Adipocyte (in vitro differentiated cells): ENCODE data around the gene UCK2.
"Not testable (repeated sequence)": the region's sequence is repeated elsewhere in the genome, so short reads cannot be mapped to it uniquely, and the experiment has no call there.

Source experiments
- DNase-seq: peaks from one replicate; pipeline ENCODE4 v3.0.0-alpha.2; 2015; ENCODE audit warnings: low read depth
- H3K27me3 ChIP-seq: replicated peaks from 2 replicates; pipeline ENCODE4 v1.7.0; 2013; ENCODE audit warnings: mild to moderate bottlenecking, low read length, moderate library complexity; ENCODE audit not compliant: control insufficient read depth, insufficient read depth
- H3K36me3 ChIP-seq: 2 replicates; pipeline ENCODE4 v1.7.0; 2013; ENCODE audit warnings: low read length, mild to moderate bottlenecking, moderate library complexity; ENCODE audit not compliant: control insufficient read depth, insufficient read depth, severe bottlenecking
- H3K4me1 ChIP-seq: 2 replicates; pipeline ENCODE4 v1.7.0; 2013; ENCODE audit warnings: mild to moderate bottlenecking, low read length, moderate library complexity; ENCODE audit not compliant: control insufficient read depth, insufficient read depth
- H3K4me3 ChIP-seq: 2 replicates; pipeline ENCODE4 v1.7.0; 2013; ENCODE audit warnings: mild to moderate bottlenecking, low read length, moderate library complexity
- H3K9ac ChIP-seq: 2 replicates; pipeline ENCODE4 v1.7.0; 2013; ENCODE audit warnings: mild to moderate bottlenecking, low read length, moderate library complexity
- H3K9me3 ChIP-seq: 2 replicates; pipeline ENCODE4 v1.7.0; 2013; ENCODE audit warnings: mild to moderate bottlenecking, low read length, moderate library complexity; ENCODE audit not compliant: control insufficient read depth

Gene UCK2

GRCh38 chr1:165827268-165828102 lies at the start of gene UCK2:
UCK2 (plus strand) TSS chr1:165827614; CDS start chr1:165827834, 220 bp downstream.
- peak; percentile 94 for DNase-seq

GRCh38 chr1:165778197-165778596 lies 49.2 kb upstream of the UCK2 start:
- not testable (repeated sequence) for DNase-seq, H3K4me3 ChIP-seq, H3K9me3 ChIP-seq, H3K36me3 ChIP-seq, H3K9ac ChIP-seq, H3K27me3 ChIP-seq, H3K4me1 ChIP-seq

More at GRCh38 chr1:165827268-165828102, at the start of gene UCK2:
- peaks cover 14% of the 10 kb centered on the region for H3K4me1 ChIP-seq
- H3K9me3 ChIP-seq, result no peaks in the 10 kb centered on the region
- H3K4me3 ChIP-seq, result peak within 1 kb of the TSS; percentile 88
- H3K36me3 ChIP-seq, result no peaks in the 10 kb centered on the region
- H3K9ac ChIP-seq, result peak within 1 kb of the TSS; percentile 88
- H3K27me3 ChIP-seq, result no peaks in the 10 kb centered on the region

- H3K27me3 ChIP-seq, H3K9me3 ChIP-seq, H3K36me3 ChIP-seq, DNase-seq, H3K9ac ChIP-seq, H3K4me3 ChIP-seq: not testable (repeated sequence)
- peaks cover 14% of the 10 kb centered on the region for H3K4me1 ChIP-seq
Observed at GRCh38 chr1:165783519-165783918, 43.9 kb upstream of the UCK2 start.

DNA sequence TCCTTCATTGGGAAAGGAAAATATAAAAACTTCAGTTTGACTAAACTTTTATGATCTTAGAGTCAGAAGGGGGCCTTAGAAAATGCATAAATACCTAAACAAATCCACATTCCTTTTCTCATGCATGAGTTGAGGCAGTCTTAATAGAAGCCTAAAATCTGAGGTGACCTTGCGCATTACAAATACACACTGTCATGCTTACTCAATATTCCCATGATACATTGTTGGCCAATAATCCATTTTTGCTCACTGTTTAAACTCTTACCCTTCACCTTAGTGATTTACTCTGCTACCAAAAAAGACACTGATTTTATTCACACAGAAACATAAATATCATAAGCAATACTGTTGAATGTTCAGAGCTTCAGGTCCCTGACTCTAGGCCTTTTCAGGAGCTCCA lies 39.7 kb upstream of the UCK2 start:
- Histone ChIP-seq H3K9ac (no peak overlapping the region), H3K4me1 (peaks cover 15% of the 10 kb centered on the region), H3K27me3 (no peaks in the 10 kb centered on the region), H3K4me3 (peak overlapping the region; percentile 42), H3K9me3 (no peaks in the 10 kb centered on the region), H3K36me3 (no peaks in the 10 kb centered on the region)
- no peak for DNase-seq

GRCh38 chr1:165793951-165794350 lies 33.5 kb upstream of the UCK2 start:
- H3K9me3 ChIP-seq, result no peaks in the 10 kb centered on the region
- no peak overlapping the region for H3K4me3 ChIP-seq
- no peaks in the 10 kb centered on the region for H3K36me3 ChIP-seq
- H3K27me3 ChIP-seq, result no peaks in the 10 kb centered on the region
- H3K9ac ChIP-seq, result no peak overlapping the region
- H3K4me1 ChIP-seq, result peaks cover 9% of the 10 kb centered on the region
- no peak for DNase-seq

GRCh38 chr1:165795894-165796293 lies 31.5 kb upstream of the UCK2 start:
- Histone ChIP-seq H3K4me1 (peaks cover 9% of the 10 kb centered on the region), H3K4me3 (no peak overlapping the region), H3K27me3 (no peaks in the 10 kb centered on the region), H3K9ac (no peak overlapping the region), H3K36me3 (no peaks in the 10 kb centered on the region), H3K9me3 (peaks cover 10% of the 10 kb centered on the region)
- no peak for DNase-seq

DNA sequence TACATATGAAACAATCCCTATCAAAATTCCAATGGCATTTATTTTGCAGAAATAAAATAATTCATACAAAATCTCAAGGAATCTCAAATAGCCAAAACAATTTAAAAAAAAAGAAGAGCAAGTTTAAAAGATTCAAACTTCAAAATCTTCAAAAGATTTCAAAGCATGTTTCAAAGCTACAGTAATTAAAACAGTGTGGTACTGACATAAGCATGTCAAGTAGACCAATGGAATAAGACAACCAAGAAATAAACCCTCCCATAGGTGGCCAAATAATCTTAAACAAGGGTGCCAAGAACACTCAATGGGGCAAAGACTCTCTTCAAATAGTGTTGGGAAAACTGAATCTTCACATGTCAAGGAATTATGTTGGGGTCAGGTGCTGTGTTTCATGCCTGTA lies 28.0 kb upstream of the UCK2 start:
- DNase-seq, result no peak
- Histone ChIP-seq H3K4me1 (peaks cover under 1% of the 10 kb centered on the region), H3K36me3 (no peaks in the 10 kb centered on the region), H3K9ac (no peak overlapping the region), H3K9me3 (peaks cover 10% of the 10 kb centered on the region), H3K27me3 (no peaks in the 10 kb centered on the region), H3K4me3 (no peak overlapping the region)

DNA sequence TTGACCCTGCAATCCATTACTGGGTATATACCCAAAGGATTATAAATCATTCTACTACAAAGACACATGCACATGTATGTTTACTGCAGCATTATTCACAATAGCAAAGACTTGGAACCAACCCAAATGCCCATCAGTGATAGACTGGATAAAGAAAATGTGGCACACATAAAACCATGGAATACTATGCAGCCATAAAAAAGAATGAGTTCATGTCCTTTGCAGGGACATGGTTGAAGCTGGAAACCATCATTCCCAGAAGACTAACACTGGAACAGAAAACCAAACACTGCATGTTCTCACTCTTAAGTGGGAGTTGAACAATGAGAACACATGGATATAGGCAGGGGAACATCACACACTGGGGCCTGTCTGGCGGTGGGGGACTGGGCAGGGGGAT lies 22.9 kb upstream of the UCK2 start:
- H3K4me3 ChIP-seq, H3K9ac ChIP-seq, H3K4me1 ChIP-seq, DNase-seq, H3K36me3 ChIP-seq, H3K9me3 ChIP-seq, H3K27me3 ChIP-seq: not testable (repeated sequence)

DNA sequence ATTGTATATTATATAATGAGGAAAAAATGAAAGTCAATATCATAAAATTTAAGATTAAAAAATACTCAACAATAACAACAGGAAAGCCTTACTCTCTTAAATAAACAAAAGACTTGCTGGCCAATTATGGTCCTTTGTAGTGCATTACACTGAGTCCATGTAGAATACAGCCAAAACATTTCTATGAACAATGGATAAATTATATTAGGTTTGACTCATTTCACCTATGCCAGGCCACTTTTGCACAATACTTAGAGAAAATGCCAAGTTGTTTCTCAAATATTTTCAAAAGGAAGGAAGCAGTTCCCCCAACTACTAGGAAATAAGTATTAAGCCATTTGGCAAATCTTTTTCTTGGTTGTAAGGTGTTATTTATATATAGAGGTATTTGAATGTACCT lies 19.8 kb upstream of the UCK2 start:
- Histone ChIP-seq H3K4me1 (peaks cover under 1% of the 10 kb centered on the region), H3K4me3 (no peak overlapping the region), H3K27me3 (no peaks in the 10 kb centered on the region), H3K9me3 (no peaks in the 10 kb centered on the region), H3K9ac (no peak overlapping the region), H3K36me3 (no peaks in the 10 kb centered on the region)
- DNase-seq, result no peak

- Histone ChIP-seq H3K4me3 (no peak overlapping the region), H3K4me1 (peaks cover 12% of the 10 kb centered on the region), H3K27me3 (no peaks in the 10 kb centered on the region), H3K9me3 (no peaks in the 10 kb centered on the region), H3K36me3 (no peaks in the 10 kb centered on the region), H3K9ac (no peak overlapping the region)
- DNase-seq, result peak; percentile 46
Observed at GRCh38 chr1:165815725-165816124, 11.7 kb upstream of the UCK2 start.

GRCh38 chr1:165816157-165816556 lies 11.3 kb upstream of the UCK2 start:
- no peak for DNase-seq

More at GRCh38 chr1:165816157-165816556, 11.3 kb upstream of the UCK2 start:
- no peaks in the 10 kb centered on the region for H3K9me3 ChIP-seq
- peaks cover 12% of the 10 kb centered on the region for H3K4me1 ChIP-seq
- H3K27me3 ChIP-seq, result no peaks in the 10 kb centered on the region
- no peak overlapping the region for H3K4me3 ChIP-seq
- H3K9ac ChIP-seq, result no peak overlapping the region
- H3K36me3 ChIP-seq, result no peaks in the 10 kb centered on the region
